RWPE2 (cell line): ENCODE results near the gene YDJC.

Source experiments
- ATAC-seq: fragments of 200-7000 bp; cut with Tn5 transposase; 3 replicates; pipeline ENCODE4 v1.9.1; 2021; ENCODE audit warnings: low read depth
- DNase-seq: peaks from one replicate; pipeline ENCODE4 v3.0.0-alpha.2; 2020; ENCODE audit warnings: low spot score
- H3K27ac ChIP-seq: fragments of 450-650 bp; 2 replicates; pipeline ENCODE4 v1.5.1; 2017; ENCODE audit warnings: mild to moderate bottlenecking; ENCODE audit not compliant: poor library complexity, severe bottlenecking
- H3K27me3 ChIP-seq: fragments of 250-450 bp; sonication (Bioruptor Pico); 2 replicates; pipeline ENCODE4 v1.5.1; 2021; ENCODE audit warnings: mild to moderate bottlenecking, moderate library complexity; ENCODE audit not compliant: insufficient read depth, poor library complexity, severe bottlenecking
- H3K36me3 ChIP-seq: fragments of 250-450 bp; sonication (Bioruptor Pico); 2 replicates; pipeline ENCODE4 v1.5.1; 2020; ENCODE audit warnings: low read depth, mild to moderate bottlenecking, moderate library complexity
- H3K4me1 ChIP-seq: fragments of 250-450 bp; sonication (Bioruptor Pico); 2 replicates; pipeline ENCODE4 v1.5.1; 2021; ENCODE audit warnings: mild to moderate bottlenecking, moderate library complexity; ENCODE audit not compliant: insufficient read depth, poor library complexity, severe bottlenecking
- H3K4me3 ChIP-seq: fragments of 250-450 bp; sonication (Bioruptor Pico); 2 replicates; pipeline ENCODE4 v1.5.1; 2021; ENCODE audit warnings: mild to moderate bottlenecking, moderate library complexity; ENCODE audit not compliant: severe bottlenecking
- H3K9me3 ChIP-seq: fragments of 250-450 bp; sonication (Bioruptor Pico); 2 replicates; pipeline ENCODE4 v1.5.1; 2021; ENCODE audit warnings: mild to moderate bottlenecking, moderate library complexity; ENCODE audit not compliant: severe bottlenecking
- TF ChIP-seq, protein P1 (sequence below): fragments of 450-650 bp; IDR thresholded peaks from one replicate; pipeline ENCODE4 v1.5.1; 2017; ENCODE audit warnings: mild to moderate bottlenecking, moderate library complexity; ENCODE audit not compliant: poor library complexity, severe bottlenecking

The YDJC gene

DNA sequence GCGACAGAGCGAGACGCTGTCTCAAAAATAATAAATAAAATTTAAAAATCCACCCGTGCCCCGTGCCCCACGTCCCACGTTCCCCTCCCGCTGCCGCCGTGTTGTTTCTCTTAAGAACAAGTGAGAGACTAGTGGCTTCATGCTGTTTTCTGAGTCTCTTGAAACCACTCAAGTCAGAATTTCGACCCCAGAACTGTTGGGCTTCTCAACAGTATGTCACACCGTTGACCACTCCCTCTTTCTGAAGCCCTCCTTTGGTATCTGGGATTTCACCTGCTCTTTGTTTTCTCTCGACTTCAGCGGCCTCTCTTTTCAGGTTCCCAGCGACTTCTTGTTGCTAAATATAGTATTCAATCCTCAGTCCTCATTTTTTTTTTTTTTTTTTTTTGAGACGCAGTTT, 37.0 kb upstream of the YDJC start:
- no peaks in the 10 kb centered on the region for H3K9me3 ChIP-seq
- H3K4me3 ChIP-seq: peak overlapping the region; percentile 58
- TF ChIP-seq, protein P1, sequence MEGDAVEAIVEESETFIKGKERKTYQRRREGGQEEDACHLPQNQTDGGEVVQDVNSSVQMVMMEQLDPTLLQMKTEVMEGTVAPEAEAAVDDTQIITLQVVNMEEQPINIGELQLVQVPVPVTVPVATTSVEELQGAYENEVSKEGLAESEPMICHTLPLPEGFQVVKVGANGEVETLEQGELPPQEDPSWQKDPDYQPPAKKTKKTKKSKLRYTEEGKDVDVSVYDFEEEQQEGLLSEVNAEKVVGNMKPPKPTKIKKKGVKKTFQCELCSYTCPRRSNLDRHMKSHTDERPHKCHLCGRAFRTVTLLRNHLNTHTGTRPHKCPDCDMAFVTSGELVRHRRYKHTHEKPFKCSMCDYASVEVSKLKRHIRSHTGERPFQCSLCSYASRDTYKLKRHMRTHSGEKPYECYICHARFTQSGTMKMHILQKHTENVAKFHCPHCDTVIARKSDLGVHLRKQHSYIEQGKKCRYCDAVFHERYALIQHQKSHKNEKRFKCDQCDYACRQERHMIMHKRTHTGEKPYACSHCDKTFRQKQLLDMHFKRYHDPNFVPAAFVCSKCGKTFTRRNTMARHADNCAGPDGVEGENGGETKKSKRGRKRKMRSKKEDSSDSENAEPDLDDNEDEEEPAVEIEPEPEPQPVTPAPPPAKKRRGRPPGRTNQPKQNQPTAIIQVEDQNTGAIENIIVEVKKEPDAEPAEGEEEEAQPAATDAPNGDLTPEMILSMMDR: no peak
- peaks cover 27% of the 10 kb centered on the region for H3K36me3 ChIP-seq
- ATAC-seq: no peak
- H3K27ac ChIP-seq: peak overlapping the region; percentile 64
- H3K4me1 ChIP-seq: peaks cover 6% of the 10 kb centered on the region
- no peak for DNase-seq
- H3K27me3 ChIP-seq: no peaks in the 10 kb centered on the region

DNA sequence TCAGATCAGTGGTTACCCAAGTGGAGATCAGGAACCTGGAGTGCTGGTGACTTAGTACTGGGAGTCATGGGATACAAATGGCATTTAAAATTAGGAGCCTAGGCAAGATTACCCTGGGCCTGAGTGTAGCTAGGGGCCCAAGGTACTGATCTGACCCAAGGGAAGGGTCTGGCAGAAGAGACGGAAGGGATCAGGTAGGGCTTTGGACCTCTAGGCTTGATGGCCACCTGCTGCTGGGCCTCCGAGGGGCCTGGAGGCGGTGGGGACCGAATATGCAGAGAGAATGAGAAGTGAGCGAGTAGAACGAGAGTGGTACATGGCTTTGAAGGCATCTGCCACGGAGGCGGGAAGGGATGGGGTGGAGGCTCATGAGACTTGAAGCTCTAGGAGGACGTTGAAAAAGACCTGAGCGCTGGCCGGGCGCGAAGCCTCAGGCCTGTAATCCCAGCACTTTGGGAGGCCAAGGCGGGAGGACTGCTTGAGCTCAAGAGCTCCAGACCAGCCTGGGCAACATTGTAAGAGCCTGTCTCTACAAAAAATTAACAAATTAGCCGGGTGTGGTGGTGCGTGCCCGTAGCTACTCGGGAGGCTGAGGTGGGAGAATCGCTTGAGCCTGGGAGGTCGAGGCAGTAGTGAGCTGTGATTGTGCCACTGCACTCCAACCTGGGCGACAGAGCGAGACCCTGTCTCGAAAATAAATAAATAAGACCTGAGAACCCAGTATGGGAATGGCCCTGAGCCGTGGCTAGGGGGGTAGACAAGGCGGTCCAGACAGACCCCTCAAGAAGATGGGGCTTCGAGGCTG, 35.4 kb upstream of the YDJC start:
- TF ChIP-seq, protein P1: no peak
- H3K4me3 ChIP-seq: peak overlapping the region; percentile 58
- no peak for DNase-seq
- peaks cover 6% of the 10 kb centered on the region for H3K4me1 ChIP-seq
- ATAC-seq: no peak
- peaks cover 12% of the 10 kb centered on the region for H3K36me3 ChIP-seq
- no peaks in the 10 kb centered on the region for H3K9me3 ChIP-seq
- H3K27me3 ChIP-seq: no peaks in the 10 kb centered on the region
- H3K27ac ChIP-seq: peak overlapping the region; percentile 64

DNA sequence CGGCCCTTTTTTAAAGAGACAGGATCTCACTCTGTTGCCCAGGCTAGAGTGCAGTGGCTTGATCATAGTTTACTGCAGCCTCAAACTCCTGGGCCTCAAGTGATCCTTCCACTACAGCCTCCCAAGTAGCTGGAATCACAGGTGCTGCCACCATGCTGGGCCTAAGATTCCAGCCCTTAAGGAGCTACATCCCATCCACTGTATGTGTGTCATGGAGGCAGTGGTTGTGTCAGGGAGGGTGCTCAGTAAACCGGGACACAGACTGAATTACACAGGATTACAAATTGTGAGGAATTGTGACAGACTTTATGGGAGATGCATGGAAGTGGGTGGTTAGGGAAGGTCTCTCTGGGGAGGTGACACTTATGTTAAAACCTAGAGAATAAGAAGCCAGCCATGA, 33.9 kb upstream of the YDJC start:
- TF ChIP-seq, protein P1: no peak
- no peaks in the 10 kb centered on the region for H3K9me3 ChIP-seq
- no peaks in the 10 kb centered on the region for H3K4me1 ChIP-seq
- H3K27me3 ChIP-seq: no peaks in the 10 kb centered on the region
- H3K4me3 ChIP-seq: no peak overlapping the region
- H3K27ac ChIP-seq: no peak overlapping the region
- H3K36me3 ChIP-seq: no peaks in the 10 kb centered on the region
- ATAC-seq: no peak
- no peak for DNase-seq

- Histone ChIP-seq H3K27ac (no peak overlapping the region), H3K4me1 (no peaks in the 10 kb centered on the region), H3K9me3 (no peaks in the 10 kb centered on the region), H3K36me3 (no peaks in the 10 kb centered on the region), H3K4me3 (no peak overlapping the region), H3K27me3 (no peaks in the 10 kb centered on the region)
- TF ChIP-seq, protein P1: no peak
- DNase-seq: no peak
- no peak for ATAC-seq
These were observed 32.2 kb upstream of the YDJC start for GRCh38 chr22:21661991-21662390.

DNA sequence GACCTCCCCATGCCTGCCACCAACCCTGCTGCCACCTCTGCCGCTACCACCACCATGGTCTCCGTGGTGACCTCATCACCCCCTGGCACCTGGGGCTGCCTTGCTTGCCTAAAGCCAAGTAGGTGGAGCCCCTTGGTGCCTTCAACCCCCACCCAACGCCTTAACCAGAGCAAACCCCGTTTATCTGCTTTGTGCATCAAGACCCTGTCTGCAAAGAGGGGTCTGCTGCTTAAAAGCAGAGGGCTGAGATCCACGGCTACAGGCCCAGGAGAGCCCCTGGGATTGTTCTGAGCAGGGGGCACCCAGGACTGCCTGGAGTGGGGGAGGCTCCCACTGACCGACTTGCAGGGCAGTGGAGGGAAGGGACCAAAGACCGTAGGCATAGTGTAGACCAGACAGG, 31.1 kb upstream of the YDJC start:
- H3K4me3 ChIP-seq: no peak overlapping the region
- ATAC-seq (no peak), DNase-seq (no peak)
- H3K27me3 ChIP-seq: no peaks in the 10 kb centered on the region
- no peaks in the 10 kb centered on the region for H3K9me3 ChIP-seq
- H3K27ac ChIP-seq: no peak overlapping the region
- TF ChIP-seq, protein P1: no peak
- no peaks in the 10 kb centered on the region for H3K36me3 ChIP-seq
- H3K4me1 ChIP-seq: no peaks in the 10 kb centered on the region
